GM18502 (cell line): Measurements from ENCODE around the gene KIF5A.
"Not testable (repeated sequence)": the region's sequence is repeated elsewhere in the genome, so short reads cannot be mapped to it uniquely, and the experiment has no call there.

Experiments
- ATAC-seq: cut with Tn5 transposase; IDR thresholded peaks from one replicate; pipeline ENCODE4 v1.9.1; 2021; ENCODE audit warnings: mild to moderate bottlenecking; ENCODE audit not compliant: unreplicated experiment, poor library complexity

KIF5A gene

DNA sequence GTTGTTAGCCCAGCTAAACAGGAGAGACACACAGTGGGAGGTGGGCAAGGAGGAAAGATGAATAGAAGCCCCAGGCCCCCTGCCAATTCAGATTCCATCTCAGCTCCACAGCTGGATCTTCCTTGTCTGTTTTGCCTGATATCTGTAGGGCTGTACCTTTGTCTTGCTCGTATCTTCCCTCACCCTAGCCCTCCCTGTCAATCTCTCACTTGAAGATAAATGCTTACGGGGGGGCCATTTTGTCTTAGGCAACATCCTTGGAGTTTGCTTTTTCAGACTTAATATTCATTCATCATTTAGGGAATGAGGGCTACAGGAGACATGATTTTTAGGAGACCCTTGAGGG lies 2.4 kb downstream of the KIF5A start:
- no peak for ATAC-seq

DNA sequence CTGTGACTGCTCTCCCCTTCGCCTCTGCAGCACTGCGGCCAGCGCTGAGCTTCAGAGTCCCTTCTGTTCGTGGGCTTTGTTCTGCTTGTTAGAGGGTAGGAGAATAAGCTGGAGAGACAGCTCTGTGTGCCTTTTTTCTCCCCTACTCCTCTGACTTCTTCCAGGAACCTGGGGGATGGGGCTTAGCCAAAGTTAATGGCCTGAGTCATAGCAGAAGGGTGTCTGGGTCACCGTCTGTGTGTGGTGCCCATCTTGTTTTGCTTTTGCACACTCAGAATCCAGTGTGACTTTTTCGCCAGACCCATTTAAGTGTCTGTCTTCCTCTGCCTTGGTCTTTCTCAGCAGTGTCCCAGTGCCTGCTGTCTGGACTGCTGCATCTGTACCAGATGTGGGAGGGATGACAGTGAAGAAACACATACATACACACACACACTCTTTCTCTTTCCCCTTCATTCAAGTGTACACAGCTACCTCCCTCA lies 3.0 kb downstream of the KIF5A start:
- ATAC-seq = no peak

- ATAC-seq = no peak
Observed at GRCh38 chr12:57553343-57554202, 3.7 kb downstream of the KIF5A start.

DNA sequence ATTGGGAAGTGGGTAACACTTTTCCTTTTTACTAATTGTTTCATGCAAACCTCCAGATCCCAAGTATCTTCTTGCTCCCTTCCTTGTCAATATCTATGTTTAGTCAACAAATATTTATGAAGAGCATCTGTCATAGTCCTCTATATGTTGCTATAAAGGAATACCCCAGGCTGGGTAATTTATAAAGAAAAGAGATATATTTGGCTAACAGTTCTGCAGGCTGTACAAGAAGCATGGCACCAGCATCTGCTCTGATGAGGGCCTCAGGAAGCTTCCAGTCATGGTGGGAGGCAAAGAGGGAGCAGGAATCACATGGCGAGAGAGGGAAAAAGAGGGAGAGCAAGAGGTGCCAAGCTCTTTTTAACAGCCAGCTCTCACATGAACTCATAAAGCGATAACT lies 4.6 kb downstream of the KIF5A start:
- no peak for ATAC-seq

DNA sequence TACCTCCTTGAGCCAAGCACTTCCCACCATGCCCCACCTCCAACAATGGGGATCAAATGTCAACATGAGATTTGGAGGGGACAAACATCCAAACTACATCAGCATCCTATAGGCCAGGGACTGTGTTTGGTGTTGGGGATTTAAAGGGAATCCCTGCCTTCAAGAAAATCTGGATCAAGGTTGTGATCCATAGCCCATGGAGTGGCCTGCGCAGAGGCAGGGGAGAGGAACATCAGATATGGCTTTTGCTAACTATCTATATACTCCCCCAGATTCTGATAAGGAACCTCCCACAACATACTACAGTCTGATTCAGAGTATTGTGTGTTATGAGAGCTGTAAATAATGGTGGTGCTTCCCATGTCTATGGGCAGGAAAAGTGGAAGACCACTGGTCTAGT lies 5.1 kb downstream of the KIF5A start:
- ATAC-seq = no peak

DNA sequence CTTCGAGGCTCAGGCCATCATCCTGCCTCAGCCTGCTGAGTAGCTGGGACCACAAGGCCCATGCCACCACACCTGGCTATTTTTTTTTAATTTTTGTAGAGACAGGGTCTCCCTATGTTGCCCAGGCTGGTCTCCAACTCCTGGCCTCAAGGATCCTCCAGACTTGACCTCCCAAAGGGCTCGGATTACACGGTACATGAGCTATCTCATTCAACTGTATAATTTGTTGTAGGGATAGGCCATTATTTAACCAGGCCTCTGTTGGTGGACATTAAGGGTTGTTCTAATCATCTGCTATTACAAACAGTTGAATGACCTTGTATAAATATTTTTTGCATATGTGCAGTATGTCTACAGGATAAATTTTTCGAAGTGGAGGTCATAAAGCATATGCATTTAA lies 9.0 kb downstream of the KIF5A start:
- no peak for ATAC-seq

DNA sequence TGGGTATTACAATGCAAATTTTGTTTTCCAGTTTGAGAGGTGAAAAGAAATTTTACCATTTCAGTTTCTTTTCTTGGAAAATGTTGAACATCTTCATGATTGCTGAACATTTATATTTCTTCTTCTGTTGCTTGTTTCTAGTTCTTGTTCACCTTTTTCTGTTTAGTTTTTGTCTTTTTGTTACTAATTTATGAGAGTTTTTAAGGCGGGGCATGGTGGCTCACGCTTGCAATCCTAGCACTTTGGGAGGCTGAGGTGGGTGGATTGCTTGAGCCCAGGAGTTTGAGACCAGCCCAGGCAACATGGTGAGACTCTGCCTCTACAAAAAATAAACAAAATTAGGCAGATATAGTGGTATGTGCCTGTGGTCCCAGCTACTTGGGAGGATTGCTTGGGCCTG lies 10.7 kb downstream of the KIF5A start:
- ATAC-seq = no peak

DNA sequence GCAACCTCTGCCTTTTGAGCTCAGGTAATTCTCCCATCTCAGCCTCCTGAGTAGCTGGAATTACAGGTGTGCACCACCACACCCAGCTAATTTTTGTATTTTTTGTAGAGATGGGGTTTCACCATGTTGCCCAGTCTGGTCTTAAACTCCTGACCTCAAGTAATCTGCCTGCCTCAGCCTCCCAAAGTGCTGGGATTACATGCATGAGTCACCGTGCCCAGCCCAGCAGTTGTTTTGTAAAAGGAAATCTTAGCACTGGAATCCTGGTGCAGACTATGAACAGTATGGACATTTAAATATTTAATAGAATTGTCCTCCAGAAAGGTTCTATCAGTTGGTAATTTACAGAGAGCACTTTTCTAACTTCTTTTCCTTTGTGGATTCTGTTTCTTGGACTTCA lies 11.3 kb downstream of the KIF5A start:
- not testable (repeated sequence) for ATAC-seq

DNA sequence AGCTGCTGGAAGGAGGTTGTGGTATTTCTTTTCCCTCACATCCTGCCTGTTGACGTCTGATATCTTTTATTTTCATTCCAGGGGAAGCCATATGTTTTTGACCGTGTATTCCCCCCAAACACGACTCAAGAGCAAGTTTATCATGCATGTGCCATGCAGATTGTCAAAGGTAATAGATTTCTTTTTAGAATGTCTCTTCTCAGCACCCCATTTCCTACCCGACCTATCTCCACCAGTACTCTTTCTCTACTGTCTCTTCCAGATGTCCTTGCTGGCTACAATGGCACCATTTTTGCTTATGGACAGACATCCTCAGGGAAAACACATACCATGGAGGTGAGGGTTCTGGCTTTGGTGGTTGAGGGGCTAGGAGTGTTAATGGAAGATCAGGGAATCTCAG lies 13.5 kb downstream of the KIF5A start:
- ATAC-seq = no peak

- no peak for ATAC-seq
Observed at GRCh38 chr12:57564178-57564740, 14.4 kb downstream of the KIF5A start.

DNA sequence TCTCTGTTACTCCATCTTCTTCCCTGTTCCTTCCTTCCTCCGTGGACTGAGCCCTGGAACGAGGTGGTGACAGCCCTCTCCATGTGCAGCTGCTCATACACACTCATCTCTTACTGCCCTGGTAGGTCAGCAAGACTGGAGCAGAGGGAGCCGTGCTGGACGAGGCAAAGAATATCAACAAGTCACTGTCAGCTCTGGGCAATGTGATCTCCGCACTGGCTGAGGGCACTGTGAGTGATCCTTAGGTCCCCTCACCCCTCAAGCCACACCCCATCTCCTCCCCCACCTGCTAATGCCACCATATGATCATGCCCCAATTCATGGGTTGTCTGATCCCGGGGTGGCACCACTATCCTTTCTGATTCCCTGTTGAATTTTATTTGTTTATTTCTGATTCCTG lies 19.0 kb downstream of the KIF5A start:
- no peak for ATAC-seq

DNA sequence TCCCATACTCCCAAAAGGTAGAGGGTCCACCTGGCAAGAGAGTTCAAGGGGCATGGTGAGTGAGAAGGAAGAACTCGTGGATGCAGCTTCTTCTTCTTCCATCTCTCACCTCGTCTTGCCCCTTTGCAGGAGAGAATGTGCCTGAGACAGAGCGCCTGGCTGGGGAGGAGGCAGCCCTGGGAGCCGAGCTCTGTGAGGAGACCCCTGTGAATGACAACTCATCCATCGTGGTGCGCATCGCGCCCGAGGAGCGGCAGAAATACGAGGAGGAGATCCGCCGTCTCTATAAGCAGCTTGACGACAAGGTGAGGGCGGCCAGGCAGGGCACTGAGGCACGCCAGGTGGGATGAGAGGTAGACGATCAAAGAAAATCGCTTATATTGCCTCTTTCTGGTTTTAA lies 20.0 kb downstream of the KIF5A start:
- ATAC-seq = no peak

DNA sequence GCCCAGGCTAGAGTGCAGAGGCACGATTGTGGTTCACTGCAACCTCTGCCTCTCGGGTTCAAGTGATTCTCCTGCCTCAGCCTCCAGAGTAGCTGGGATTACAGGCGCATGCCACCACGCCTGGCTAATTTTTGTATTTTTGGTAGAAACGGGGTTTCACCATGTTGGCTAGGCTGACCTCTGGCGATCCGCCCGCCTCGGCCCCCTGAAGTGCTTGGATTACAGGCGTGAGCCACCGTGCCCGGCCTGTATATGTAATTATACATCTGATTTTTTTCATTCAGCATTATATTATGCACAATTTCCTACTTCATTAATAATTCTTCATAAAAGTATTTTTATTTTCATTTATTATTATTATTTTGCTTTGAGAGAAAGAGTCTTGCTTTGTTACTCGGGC lies 20.6 kb downstream of the KIF5A start:
- not testable (repeated sequence) for ATAC-seq

- ATAC-seq = no peak
Observed at GRCh38 chr12:57571926-57572762, 22.3 kb downstream of the KIF5A start.

DNA sequence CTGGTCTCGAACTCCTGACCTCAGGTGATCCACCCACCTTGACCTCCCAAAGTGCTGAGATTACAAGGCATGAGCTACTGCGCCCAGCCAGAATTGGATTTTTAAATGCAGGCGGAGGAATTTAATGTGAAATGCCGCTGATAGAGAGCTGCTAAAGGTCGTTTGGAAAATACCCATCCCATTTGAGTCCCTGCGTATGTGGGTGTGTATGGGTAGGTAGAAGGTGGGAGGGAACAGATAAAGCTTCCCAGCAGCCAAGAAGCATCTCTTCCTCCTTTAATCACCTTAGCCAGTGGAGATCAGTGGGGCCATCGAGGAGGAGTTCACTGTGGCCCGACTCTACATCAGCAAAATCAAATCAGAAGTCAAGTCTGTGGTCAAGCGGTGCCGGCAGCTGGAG lies 25.0 kb downstream of the KIF5A start:
- no peak for ATAC-seq

DNA sequence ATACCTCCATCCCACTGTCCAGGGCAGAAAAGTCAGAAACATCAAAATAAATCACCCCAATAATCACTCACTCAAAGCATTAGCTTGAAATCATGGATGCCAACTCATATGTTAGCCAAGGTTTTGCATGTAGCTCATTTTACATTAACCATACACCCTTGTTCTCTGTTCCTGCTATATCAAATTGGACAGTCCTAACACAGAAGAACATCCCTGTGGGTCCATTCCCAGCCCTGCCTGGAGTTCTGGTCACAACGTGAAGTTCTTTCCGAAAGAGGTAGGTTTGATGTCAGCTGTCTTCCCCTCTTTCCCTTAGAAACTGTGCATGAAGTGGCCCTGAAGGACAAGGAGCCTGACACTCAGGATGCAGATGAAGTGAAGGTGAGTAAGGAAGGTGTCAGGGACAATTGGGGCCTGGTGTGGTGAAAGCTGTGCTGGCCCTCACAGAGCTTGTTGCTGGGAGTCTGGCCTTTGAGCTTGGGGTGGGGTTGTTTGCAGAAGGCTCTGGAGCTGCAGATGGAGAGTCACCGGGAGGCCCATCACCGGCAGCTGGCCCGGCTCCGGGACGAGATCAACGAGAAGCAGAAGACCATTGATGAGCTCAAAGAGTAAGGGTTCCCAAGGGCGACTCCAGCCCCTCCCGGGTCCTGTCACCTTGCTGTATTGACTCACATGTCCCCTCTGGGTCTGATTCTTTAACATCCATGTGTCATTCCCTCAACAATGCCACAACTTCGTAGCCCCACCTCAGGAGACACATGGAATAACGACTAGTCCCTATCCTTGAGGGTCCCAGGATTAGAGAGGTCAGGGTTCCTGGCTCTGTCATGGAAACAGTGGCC lies 26.1 kb downstream of the KIF5A start:
- ATAC-seq = no peak

- no peak for ATAC-seq
Observed at GRCh38 chr12:57576613-57577160, 26.8 kb downstream of the KIF5A start.

DNA sequence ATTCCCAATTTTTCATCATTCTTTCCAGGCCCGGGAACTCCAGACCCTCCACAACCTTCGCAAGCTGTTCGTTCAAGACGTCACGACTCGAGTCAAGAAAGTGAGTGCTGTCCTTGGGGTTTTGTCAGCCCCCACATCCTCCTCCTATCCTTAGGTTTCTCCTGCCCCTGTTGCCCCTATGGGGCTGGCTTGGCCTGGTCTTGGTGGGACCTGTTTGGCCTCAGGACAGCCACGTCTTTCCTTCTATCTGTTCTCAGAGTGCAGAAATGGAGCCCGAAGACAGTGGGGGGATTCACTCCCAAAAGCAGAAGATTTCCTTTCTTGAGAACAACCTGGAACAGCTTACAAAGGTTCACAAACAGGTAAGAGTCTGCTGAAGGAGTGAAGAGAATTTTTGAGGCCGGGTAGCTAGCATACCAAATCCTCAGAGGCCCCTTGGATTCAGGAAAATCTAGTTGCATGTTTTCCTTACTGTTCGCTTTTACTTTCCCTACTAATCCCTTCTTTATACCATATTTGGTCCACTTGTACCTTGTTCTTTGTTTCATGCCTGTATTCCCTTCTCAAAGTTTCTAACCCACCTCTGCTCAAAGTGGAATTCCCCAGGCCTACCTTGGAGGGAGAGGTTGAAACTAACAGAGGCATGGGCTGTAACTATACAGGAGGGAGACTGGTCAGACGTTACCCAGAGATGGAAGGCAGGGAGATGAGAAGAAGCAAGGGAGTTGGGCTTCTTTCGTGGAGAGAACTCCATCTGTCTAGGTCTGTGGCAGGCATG lies 28.3 kb downstream of the KIF5A start:
- ATAC-seq = no peak

DNA sequence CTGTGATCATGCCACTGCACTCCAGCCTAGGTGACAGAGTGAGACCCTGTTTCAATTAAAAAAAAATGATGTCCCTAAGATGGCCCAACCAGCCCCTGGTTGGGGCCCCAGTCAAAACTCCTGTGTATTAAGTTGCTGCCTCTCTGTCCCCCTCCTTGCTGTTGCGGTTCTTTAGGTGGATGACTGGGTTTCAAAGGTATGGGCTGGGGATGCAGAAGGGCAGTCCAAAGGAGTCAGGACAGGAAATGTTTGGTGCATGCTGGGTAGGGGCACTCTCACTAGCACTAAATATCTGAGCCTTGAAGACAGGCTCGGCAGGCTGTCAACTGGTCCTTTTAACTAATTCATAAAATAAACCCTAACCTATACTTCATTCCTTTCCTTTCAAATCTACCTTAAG lies 29.2 kb downstream of the KIF5A start:
- no peak for ATAC-seq
